H1 (cell line): ENCODE data around the gene CHST11.

Experiments used
- ASH2L ChIP-seq: fragments of 200-600, 300-600 bp; sonication (generic); IDR thresholded peaks from one replicate; pipeline ENCODE4 v1.7.1; 2017; ENCODE audit warnings: low read length
- CEBPB ChIP-seq: IDR thresholded peaks from 2 replicates; pipeline ENCODE4 v1.6.1; 2012; ENCODE audit warnings: low read depth, low read length
- CHD2 ChIP-seq: IDR thresholded peaks from 2 replicates; pipeline ENCODE4 v1.6.1; 2012; ENCODE audit warnings: low read length, improper control_type of control experiment
- CTCF ChIP-seq, 3 experiments: IDR thresholded peaks; 1 replicate in 2 of 3; 2 replicates in 1 of 3; pipeline versions ENCODE4 v1.5.1 to v1.6.1; 2011; ENCODE audit warnings: low read length in 3 of 3, mild to moderate bottlenecking in 3 of 3, inconsistent platforms in 2 of 3, low read depth in 1 of 3, moderate library complexity in 1 of 3; ENCODE audit not compliant: insufficient read depth in 1 of 3; ENCODE audit errors: control extremely low read depth in 1 of 3
- JUN ChIP-seq: IDR thresholded peaks from 2 replicates; pipeline ENCODE4 v1.6.1; 2011; ENCODE audit warnings: low read depth, mild to moderate bottlenecking, improper control_type of control experiment, low read length
- MAFK ChIP-seq: IDR thresholded peaks from 2 replicates; pipeline ENCODE4 v1.6.1; 2012; ENCODE audit warnings: low read depth, mild to moderate bottlenecking, improper control_type of control experiment, low read length
- POLR2AphosphoS5 ChIP-seq: IDR thresholded peaks from 2 replicates; pipeline ENCODE4 v1.6.1; 2011; ENCODE audit warnings: low read depth, low read length
- SIN3A ChIP-seq, 2 experiments: IDR thresholded peaks in 1 of 2; conservative IDR thresholded peaks in 1 of 2; 2 replicates each; pipeline ENCODE4 v1.6.1; 2011 to 2012; ENCODE audit warnings: low read length in 2 of 2, improper control_type of control experiment in 1 of 2, low read depth in 1 of 2, mild to moderate bottlenecking in 1 of 2
- TAF1 ChIP-seq: IDR thresholded peaks from 2 replicates; pipeline ENCODE4 v1.6.1; 2011; ENCODE audit warnings: mild to moderate bottlenecking, low read depth, low read length
- TEAD4 ChIP-seq: IDR thresholded peaks from 2 replicates; pipeline ENCODE4 v1.6.1; 2012; ENCODE audit warnings: low read depth, low read length, inconsistent platforms, mixed read lengths

GRCh38 chr12:104751120-104751519, 294.4 kb downstream of the CHST11 start:
- no peak for TF ChIP-seq CEBPB
- TF ChIP-seq CTCF (IDR thresholded peaks at IDR 0.05; ENCODE audit: control extremely low read depth in 1 of 3, insufficient read depth in 1 of 3, low read depth in 1 of 3, low read length in 3 of 3), result no peak
- TF ChIP-seq MAFK, result no peak
- no peak for TF ChIP-seq CHD2
- no peak for TF ChIP-seq TAF1
- TF ChIP-seq JUN, result no peak
- no peak for TF ChIP-seq TEAD4
- TF ChIP-seq POLR2AphosphoS5, result no peak
- TF ChIP-seq ASH2L, result no peak
- TF ChIP-seq SIN3A (conservative IDR thresholded peaks at IDR 0.05 in 1 of 2, IDR thresholded peaks at IDR 0.05 in 1 of 2; ENCODE audit: low read depth in 1 of 2, low read length in 2 of 2), result no peak
